NCI-H524 (cell line): ENCODE measurements around the gene PPP1R11.
"Not testable (repeated sequence)": the region's sequence is repeated elsewhere in the genome, so short reads cannot be mapped to it uniquely, and the experiment has no call there.

ENCODE experiments used
- DNase-seq, 2 experiments: peaks; one replicate each; lab custom pipeline; 2025; lab: John Stamatoyannopoulos, UW

PPP1R11 gene

DNA sequence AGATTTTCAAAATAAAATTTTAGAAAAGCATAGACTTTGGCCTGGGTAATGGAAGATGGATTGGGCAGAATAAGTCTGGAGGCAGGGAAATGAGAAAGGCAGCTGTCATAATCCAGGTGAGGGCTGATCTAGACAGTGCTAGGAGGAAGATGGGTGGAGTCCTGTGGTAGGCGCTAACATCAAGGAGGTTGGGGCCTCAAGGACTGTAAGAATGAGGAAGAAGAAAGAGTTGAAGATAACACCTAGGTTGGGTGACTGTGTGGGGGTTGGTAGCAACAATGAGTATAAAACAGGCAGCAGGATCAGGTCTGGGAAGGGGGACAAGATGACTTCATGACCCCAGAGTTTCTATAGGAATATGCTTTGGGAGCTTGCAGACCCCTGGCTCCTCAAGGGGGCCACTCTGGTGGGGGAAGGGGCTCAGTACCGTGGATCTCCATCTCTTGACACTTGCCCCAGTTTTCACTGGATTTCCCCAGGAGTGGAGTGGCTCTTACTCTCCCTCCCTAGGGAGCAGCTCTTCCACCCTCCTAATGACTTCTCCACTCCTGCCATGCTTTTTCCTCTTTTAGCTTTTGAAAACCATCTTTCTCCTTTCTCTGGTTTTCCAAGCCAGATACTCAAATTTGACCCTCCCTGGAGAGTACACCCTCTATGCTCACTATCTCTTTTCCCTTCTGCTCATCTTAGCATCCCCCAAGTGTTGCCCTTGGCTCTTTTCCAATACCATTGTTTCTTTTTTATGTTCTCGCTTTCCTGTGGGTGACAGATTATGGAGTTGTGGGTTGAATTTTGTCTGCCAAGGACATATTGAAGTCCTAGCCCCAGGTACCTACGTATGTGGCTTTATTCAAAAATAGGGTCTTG, 31.1 kb downstream of the PPP1R11 start:
- DNase-seq = no peak

GRCh38 chr6:30100154-30100553, 33.2 kb downstream of the PPP1R11 start:
- DNase-seq = no peak

- DNase-seq = no peak
These were observed 33.8 kb downstream of the PPP1R11 start for GRCh38 chr6:30100585-30101443.

- DNase-seq = peak; percentile 39 to 61
These were observed 34.7 kb downstream of the PPP1R11 start for GRCh38 chr6:30101444-30102413.

DNA sequence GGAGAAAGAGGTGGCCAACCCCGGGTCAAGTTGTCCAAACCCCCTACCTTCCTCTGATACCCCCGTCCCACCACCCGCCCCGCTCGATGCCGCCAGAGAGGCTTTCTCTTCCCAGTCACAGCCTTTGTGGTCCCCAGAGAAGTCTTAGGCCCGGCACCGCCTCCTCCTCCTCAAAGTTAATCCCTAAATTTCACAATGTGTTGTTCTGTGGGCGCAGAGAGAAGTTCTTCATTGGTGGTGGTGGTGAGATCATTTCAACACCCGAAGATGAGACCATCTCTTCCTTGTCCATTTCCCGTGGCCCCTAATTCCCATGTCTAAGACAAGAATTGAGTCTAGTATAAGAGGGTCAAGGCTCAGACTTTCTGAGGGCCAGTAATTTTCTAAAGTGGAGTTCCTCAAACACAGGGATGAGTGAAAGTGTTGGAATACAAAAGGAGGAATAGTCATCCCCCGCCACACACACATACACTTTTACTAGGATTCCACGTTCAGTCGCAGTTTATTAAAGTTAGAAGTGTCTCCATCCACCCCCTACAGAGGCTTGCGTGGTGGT, 35.5 kb downstream of the PPP1R11 start:
- no peak for DNase-seq

DNA sequence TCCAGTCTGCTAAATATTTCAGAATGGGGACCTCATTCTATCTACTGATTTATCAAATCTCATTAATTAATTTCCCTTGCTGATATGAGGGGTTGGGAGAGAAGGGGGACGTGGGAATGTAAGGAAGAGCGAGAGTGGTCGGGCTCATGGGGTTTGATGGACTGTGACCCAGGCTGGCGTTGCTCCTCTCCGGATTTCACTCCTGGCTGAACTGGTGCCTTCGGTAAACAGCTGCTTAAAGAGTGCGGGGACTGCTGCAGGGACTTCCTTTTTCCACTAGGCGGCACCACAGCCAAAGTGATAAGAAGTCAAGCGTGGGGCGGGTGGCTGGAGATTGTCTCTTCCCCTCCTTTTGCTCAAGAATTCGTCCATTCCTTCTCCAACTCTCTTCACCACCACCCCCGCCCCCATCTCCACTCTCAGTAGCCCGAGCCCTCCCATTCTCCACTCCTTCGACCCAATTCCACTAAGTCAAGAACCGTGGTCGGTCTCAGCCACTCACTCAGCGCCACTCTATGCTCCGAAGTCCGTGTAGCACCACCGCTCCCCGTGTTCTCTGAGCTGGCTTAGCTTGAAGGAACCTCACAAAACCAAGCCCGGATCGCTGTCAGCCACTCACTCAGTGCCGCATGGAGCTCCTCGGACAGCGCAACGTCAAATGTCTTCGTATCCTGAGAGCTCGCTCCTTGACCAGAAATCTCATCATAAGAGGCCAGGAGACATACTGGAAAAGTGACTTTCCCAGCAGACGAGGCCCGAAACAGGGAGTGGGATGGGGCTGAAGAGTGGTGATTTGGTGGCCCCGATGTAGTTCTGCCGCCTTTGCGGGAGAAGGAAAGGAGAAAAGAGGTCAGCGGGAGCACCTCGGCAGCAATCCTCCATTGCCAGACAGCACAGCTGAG, 36.2 kb downstream of the PPP1R11 start:
- DNase-seq = peak; percentile 75 to 83

- DNase-seq = no peak
These were observed 36.8 kb downstream of the PPP1R11 start for GRCh38 chr6:30103872-30104179.

GRCh38 chr6:30104661-30105060, 37.7 kb downstream of the PPP1R11 start:
- peak in 1 of 2 experiments; percentile 4 for DNase-seq

DNA sequence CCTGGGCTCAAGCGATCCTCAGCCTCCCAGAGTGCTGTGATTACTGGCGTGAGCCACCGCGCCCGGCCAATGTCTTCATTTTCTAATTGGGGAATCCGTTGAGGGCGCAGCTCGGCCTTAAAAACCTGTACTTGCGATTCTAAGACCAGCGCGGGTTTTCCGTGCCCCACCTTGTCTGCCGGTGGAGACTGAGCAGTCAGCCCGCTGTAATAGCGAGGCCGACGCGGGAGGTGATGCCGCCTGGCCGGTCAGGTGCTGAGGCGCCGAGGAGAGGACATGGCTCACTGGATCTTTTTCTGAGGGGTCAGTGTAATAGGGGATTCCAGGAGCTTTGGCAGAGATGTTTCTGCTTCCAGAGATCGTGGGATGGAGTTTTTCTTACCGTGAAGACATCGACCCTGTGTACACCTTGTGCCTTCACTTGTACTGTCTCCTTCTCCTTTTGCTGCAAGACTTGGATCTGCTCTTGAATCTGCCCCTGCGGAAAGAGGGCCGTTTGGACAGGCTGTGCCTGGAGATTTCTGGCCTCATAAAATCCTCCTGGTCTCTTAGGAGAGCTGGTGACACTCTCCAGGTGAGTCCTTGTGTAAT, 44.4 kb downstream of the PPP1R11 start:
- DNase-seq = no peak

- DNase-seq = no peak
These were observed 45.5 kb downstream of the PPP1R11 start for GRCh38 chr6:30112402-30112994.

DNA sequence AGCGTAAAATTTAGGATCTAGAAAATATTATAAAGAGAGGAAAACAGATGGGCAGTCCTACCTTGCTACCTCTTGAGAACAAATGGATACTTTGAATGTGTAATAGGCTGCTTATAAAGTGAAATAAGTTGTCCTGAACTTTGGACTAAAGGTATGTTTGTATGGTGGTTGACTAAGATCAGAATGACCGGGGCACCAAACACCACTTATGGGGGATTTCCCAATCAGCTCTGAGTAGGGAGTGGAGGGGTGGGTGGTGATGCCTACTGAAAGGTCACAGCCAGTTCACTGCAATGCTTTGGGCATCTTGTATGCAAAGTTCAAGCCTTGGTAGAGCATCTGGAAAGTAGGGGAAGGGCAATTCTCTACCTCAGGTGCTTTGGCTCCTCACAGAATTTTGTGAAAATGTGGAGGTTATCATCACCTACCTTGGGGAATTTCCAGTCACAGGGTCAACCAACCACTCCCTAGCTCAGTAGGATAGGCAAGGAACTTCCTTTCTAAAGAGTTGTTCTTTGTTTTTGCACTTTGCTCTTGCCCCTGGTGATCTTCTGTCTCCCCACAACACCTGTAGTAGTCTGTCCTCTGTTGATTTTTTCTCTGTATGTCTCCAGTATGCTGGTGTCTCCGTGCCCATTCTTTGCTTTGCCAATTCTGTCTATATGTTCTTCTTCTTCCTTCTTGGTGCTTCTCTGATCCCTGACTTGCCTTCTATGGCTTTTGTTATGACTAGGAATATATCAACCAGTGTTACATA, 46.2 kb downstream of the PPP1R11 start, which contains the start of gene TRIM31:
TSS of gene TRIM31 (minus strand) at position 88 of the 757 bp plus-strand sequence. CDS start 285 bp downstream, outside the sequence.
- no peak for DNase-seq

GRCh38 chr6:30113841-30114240, 46.8 kb downstream of the PPP1R11 start:
- DNase-seq = no peak

DNA sequence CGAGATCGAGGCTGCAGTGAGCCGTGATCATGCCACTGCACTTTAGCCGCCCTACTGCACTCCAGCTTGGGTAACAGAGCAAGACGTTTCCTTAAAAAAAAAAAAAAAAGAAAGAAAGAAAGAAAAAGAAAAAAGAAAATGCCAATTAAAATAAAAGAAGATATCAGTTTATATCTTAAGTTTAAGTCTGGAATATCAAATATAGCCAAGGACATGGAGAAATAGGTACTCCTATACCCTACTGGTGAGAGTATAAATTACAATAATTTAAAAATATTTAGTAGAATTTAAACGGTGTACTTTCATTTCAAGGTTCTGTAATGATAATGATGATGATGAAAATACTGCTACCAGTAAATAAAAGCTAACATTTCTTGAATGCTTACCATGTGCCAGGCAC, 49.7 kb downstream of the PPP1R11 start:
- DNase-seq = no peak

DNA sequence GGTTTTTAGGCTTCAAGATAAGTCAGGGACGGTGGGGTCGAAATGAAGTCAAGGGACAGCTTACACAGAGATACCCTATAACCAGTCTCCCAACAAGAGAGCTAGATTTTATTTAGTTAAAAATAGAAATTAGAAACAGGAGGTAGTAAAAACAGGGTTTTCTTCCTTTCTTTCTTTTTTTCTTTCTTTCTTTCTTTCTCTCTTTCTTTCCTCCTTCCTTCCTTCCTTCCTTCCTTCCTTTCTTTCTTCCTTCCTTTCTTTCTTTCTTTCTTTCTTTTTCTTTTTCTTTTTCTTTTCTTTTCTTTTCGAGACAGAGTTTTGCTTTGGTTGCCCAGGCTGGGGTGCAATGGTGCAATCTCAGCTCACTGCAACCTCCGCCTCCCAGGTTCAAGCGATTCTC, 51.7 kb downstream of the PPP1R11 start:
- DNase-seq = not testable (repeated sequence)
